Inflammatory macrophage treated with lipopolysaccharide for 1 hour (primary cell): Measurements from ENCODE around the gene ITPRIPL1.

Experiments
- DNase-seq, 2 donors: peaks; one replicate each; pipeline ENCODE4 v3.0.0-alpha.2; 2020 to 2022

Gene ITPRIPL1

DNA sequence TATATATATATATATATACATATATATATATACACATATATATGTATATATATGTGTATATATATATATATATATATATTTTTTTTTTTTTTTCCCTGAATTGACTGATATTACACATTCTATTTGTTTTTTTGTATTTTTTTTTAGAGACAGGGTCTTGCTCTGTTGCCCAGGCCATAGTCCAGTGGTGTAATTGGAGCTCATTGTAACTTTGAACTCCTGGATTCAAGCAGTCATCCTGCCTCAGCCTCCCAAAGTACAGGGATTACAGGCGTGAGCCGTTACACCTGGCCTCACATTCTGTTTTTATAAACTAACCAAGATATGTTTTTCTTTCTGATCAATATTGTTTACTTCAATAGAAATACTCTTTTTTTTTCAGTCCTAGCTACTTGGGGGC lies 36.6 kb downstream of the ITPRIPL1 start:
- no peak for DNase-seq

- no peak for DNase-seq
Observed at GRCh38 chr2:96369186-96369585, 44.1 kb downstream of the ITPRIPL1 start.

DNA sequence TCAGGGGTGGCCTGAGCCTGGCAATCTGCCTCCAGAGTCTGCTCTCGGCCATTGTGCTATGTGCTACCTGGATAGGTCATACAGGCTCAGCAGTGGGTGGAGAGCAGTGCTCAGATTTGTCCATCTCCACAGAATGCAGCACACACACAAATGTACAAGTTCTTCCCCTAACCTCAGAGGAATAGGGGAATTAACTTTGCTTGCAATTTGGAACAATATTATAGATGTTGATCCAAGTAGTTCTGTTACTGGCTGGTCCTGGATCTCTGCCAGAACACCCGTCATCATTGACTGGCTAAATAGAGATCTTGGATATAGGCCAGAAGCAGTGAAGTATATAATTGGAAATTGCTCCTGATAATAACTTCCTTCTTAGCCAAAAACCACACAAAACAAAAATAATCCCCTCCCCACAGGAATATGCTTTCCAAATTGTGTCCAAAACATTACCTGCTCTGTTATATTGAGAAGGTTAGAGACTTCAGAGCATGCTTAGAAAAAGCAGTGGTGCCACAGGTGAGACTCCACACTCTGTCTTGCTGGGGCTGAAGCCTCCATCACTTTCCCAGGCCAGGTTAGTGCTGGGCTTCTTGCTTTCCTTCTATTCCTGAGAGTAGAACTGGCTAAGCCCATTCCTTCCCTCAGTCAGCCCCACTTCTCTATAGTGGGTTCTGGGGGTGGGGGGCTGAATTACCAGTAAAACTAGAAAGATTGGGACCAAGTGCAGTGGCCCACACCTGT lies 49.3 kb downstream of the ITPRIPL1 start:
- no peak for DNase-seq
